ENCODE results near the gene TAAR8. TPM values are rescaled to one million over a fixed set of nuclear protein-coding genes. Genes with fewer than 3 reads are reported as not detected.

TAAR8 gene
- total and polyA plus RNA-seq, 2 experiments from 2014 or later: not detected

GRCh38 chr6:132537145-132537544 lies 15.3 kb upstream of the TAAR8 start:
- H3K36me3 Mint-ChIP-seq (ENCODE audit: low read depth): peaks cover 7% of the 10 kb centered on the region; the same call in 2 of the 3 replicates
- no peaks in the 10 kb centered on the region for H3K4me1 Mint-ChIP-seq
- no peaks in the 10 kb centered on the region for H4K20me1 ChIP-seq (replicated peaks; ENCODE audit: insufficient read depth)
- no peak overlapping the region for H3K4me3 Mint-ChIP-seq
- H2AFZ ChIP-seq: 0 out of 2 replicates have a peak overlapping the region, but pooled peaks have one; percentile 1
- H3K27ac Mint-ChIP-seq: no peak overlapping the region
- TF ChIP-seq STAT1 (IDR thresholded peaks at IDR 0.05; ENCODE audit: unreplicated experiment) (no peak), REST (IDR thresholded peaks at IDR 0.05; ENCODE audit: unreplicated experiment) (no peak), EZH2phosphoT487 (IDR thresholded peaks at IDR 0.05; ENCODE audit: unreplicated experiment) (no peak), EZH2 (IDR thresholded peaks at IDR 0.05; ENCODE audit: low read depth, unreplicated experiment) (no peak), CREB1 (CRISPR knock-in tag; IDR thresholded peaks at IDR 0.05; ENCODE audit: low read depth) (no peak), NANOG (IDR thresholded peaks at IDR 0.05; ENCODE audit: borderline replicate concordance) (no peak), ZNF114 (CRISPR knock-in tag; IDR thresholded peaks at IDR 0.05) (no peak), ZNF331 (CRISPR knock-in tag; IDR thresholded peaks at IDR 0.05; ENCODE audit: low read depth) (no peak)
- TF ChIP-seq, protein P1, sequence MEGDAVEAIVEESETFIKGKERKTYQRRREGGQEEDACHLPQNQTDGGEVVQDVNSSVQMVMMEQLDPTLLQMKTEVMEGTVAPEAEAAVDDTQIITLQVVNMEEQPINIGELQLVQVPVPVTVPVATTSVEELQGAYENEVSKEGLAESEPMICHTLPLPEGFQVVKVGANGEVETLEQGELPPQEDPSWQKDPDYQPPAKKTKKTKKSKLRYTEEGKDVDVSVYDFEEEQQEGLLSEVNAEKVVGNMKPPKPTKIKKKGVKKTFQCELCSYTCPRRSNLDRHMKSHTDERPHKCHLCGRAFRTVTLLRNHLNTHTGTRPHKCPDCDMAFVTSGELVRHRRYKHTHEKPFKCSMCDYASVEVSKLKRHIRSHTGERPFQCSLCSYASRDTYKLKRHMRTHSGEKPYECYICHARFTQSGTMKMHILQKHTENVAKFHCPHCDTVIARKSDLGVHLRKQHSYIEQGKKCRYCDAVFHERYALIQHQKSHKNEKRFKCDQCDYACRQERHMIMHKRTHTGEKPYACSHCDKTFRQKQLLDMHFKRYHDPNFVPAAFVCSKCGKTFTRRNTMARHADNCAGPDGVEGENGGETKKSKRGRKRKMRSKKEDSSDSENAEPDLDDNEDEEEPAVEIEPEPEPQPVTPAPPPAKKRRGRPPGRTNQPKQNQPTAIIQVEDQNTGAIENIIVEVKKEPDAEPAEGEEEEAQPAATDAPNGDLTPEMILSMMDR (conservative IDR thresholded peaks at IDR 0.05; ENCODE audit: low read depth in 2 of 2): no peak
- H3F3A ChIP-seq (replicated peaks; ENCODE audit: low read depth): no peaks in the 10 kb centered on the region
- no peak overlapping the region for H3K4me3 ChIP-seq
- peaks cover 16% of the 10 kb centered on the region for H3K9me3 Mint-ChIP-seq
- no peak for DNase-seq (ENCODE audit: low spot score)
- no peaks in the 10 kb centered on the region for H3K27me3 ChIP-seq (ENCODE audit: insufficient read depth)
- no peaks in the 10 kb centered on the region for H3K27me3 Mint-ChIP-seq (ENCODE audit: insufficient read depth, low read depth, poor library complexity)
- H3K9me2 ChIP-seq (ENCODE audit: insufficient read depth): no peaks in the 10 kb centered on the region
- no peak overlapping the region for H3K4me2 ChIP-seq
- no peak for ATAC-seq
- H3K4me1 ChIP-seq (ENCODE audit: insufficient read depth): no peaks in the 10 kb centered on the region
- H3K27ac ChIP-seq (ENCODE audit: low read depth): no peak overlapping the region
- H3K79me2 ChIP-seq (replicated peaks; ENCODE audit: insufficient read depth): no peaks in the 10 kb centered on the region
- H3K36me3 ChIP-seq (ENCODE audit: insufficient read depth): no peaks in the 10 kb centered on the region

- no peaks in the 10 kb centered on the region for H3K27me3 ChIP-seq (ENCODE audit: insufficient read depth)
- H3K79me2 ChIP-seq (replicated peaks; ENCODE audit: insufficient read depth): no peaks in the 10 kb centered on the region
- Mint-ChIP-seq H3K9me3 (peaks cover 12% of the 10 kb centered on the region), H3K36me3 (ENCODE audit: low read depth) (peaks cover 7% of the 10 kb centered on the region; the same call in 2 of the 3 replicates), H3K27me3 (ENCODE audit: insufficient read depth, low read depth, poor library complexity) (no peaks in the 10 kb centered on the region), H3K4me1 (no peaks in the 10 kb centered on the region), H3K4me3 (no peak within 1 kb of the TSS), H3K27ac (no peak within 1 kb of the TSS)
- H3F3A ChIP-seq (replicated peaks; ENCODE audit: low read depth): no peaks in the 10 kb centered on the region
- no peak for DNase-seq (ENCODE audit: low spot score)
- no peak within 1 kb of the TSS for H3K4me2 ChIP-seq
- H3K4me1 ChIP-seq (ENCODE audit: insufficient read depth): no peaks in the 10 kb centered on the region
- no peak within 1 kb of the TSS for H3K27ac ChIP-seq (ENCODE audit: low read depth)
- ATAC-seq: no peak
- H3K9me2 ChIP-seq (ENCODE audit: insufficient read depth): no peaks in the 10 kb centered on the region
- H3K4me3 ChIP-seq: no peak within 1 kb of the TSS
- H3K36me3 ChIP-seq (ENCODE audit: insufficient read depth): no peaks in the 10 kb centered on the region
- H4K20me1 ChIP-seq (replicated peaks; ENCODE audit: insufficient read depth): no peaks in the 10 kb centered on the region
- H2AFZ ChIP-seq: peak within 1 kb of the TSS; percentile 94
- TF ChIP-seq, protein P1 (conservative IDR thresholded peaks at IDR 0.05; ENCODE audit: low read depth in 2 of 2): no peak
- no peak for TF ChIP-seq STAT1 (IDR thresholded peaks at IDR 0.05; ENCODE audit: unreplicated experiment)
- TF ChIP-seq REST (IDR thresholded peaks at IDR 0.05; ENCODE audit: unreplicated experiment): no peak
- no peak for TF ChIP-seq ZNF114 (CRISPR knock-in tag; IDR thresholded peaks at IDR 0.05)
- TF ChIP-seq EZH2phosphoT487 (IDR thresholded peaks at IDR 0.05; ENCODE audit: unreplicated experiment): no peak
- TF ChIP-seq POLR2AphosphoS5 (IDR thresholded peaks at IDR 0.05; ENCODE audit: low read depth): no peak
- TF ChIP-seq JUNB (IDR thresholded peaks at IDR 0.05; ENCODE audit: unreplicated experiment): no peak
- TF ChIP-seq ZNF331 (CRISPR knock-in tag; IDR thresholded peaks at IDR 0.05; ENCODE audit: low read depth): no peak
- TF ChIP-seq EZH2 (IDR thresholded peaks at IDR 0.05; ENCODE audit: low read depth, unreplicated experiment): no peak
- no peak for TF ChIP-seq CREB1 (CRISPR knock-in tag; IDR thresholded peaks at IDR 0.05; ENCODE audit: low read depth)
Measured at GRCh38 chr6:132537977-132538376, 14.5 kb upstream of the TAAR8 start, which contains the start of gene TAAR9. TSS of gene TAAR9 (plus strand) at chr6:132538277. CDS start at chr6:132538290, 13 bp downstream.
